ENCODE measurements around the gene RNF26.

Gene RNF26

DNA sequence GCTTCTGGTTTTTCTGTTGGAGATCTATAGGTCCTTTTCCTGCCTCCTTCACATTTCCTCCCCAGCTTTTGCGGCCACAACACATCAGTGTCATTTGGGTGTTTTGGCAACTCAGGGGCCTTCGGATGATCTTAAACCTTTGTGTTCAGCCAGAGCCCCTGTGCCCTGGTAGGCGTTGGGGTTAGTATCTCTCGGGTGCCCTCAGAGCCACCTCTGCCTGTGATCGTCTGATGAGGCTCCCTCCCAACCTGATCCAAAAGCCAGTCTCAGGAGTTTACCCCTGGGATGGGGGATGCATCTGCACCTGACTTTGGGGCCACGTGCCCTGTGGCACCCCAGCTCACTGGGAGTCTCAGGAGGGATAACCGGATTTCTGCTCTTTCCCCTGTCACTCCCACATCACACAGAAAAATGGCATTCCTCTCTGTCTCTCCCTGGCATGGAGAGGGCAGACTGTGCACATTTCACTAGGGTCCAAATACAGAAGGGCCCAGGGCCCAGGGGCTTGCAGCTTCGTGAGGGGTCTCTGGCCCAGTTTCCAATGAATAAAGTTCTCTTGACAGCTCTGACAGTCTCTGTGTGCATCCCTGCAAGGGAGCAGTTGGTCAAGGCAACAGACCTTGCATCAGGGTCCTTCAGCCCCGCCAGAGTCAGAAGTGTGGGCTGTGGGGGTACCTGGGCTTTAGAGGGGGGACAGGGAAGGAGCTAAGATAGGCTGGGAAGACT is 2.6 kb downstream of the RNF26 start:
- no peak for DNase-seq (ENCODE audit: low read depth, low spot score)

DNA sequence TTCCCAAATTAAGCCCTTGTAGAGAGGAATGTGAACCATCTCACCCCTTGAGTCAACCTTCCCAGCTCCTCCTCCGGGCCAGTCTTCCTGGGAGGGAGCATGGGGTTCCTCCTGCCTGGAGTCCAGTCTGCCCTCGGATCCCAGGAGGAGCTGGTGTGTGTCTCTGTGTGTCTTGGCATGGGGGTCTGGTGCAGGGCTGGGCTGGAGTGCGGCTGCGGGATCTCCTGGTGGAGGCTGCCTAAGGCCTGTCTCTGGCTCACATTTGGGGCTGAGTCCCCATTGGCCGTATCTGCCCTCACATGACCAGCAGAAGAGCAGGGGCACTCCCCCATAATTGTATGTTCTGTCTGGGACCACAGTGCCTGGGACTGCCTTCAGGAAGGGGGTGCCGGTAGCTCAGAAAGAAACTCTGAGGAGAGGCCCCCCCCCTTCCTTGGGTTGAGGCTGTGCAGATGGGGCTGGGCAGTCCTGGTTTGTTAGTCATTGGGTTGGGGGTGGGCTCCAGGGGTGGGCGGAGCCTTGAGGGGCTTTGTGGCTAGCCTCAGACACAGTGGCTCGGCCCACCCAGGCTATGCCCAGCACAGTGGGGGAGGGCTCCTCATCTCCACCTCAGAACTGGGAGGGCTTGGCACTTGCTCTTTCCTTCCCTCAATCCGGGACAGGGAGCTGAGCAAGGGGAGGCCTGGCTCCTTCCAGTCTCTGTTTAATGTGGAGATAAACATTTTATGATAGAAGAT is 3.4 kb downstream of the RNF26 start:
- DNase-seq (ENCODE audit: low read depth, low spot score): no peak

DNA sequence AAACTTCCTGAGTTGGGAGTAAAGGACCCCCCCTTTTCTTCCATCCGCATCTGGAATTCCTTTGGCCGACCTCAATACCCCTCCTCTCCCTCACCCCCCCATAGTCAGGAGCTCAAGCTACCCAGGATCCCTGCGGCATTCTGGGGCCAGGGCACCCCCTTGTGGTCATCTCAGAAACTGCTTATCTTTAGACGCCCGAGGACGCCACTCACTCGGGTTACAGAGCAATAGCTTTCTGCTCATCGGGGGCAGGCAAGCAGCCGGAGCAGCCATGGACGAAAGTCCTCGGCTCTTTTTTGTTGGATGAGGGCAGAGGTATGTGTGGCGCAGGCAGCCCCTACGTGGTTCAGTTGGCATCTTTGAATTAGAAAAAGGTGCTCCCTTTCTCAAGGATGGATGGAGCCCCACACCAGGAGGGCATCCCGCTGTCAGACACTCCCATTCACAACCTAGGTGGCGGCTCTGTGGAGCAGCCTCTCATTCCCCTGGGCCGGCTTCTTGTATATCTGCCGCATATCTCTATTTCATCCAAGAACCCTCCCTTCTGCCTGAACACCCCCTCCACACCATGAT is 4.1 kb downstream of the RNF26 start:
- DNase-seq (ENCODE audit: low read depth, low spot score): no peak

DNA sequence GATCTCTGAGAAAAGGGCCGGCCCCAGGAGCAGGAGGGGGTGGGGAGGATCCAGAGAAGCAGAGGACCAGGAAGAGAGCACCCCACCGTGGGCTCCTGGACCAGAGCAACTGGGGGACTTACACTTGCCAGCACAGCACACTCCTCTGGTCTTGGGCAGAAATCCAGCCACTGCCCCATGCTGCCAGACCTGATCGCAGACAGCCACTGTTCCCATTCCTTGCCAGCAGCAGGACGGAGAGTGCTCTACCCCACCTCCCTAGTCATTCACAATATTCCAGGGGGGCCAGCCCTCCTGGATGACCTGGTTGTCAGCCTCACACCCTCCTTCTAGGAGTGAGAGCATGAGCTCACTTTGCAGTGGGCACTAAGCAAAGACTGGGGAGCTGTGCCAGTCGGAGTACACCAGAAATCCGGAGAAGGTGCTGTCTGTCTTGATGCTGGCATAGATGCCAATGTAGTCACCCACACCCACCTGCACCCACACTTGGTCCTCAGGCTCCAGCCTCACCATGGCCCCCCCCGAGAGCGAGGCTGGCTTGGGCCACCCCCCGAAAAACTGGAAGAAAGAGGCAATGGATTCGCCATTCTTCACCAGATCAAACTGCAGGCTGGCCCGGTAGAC is 4.8 kb downstream of the RNF26 start:
- no peak for DNase-seq (ENCODE audit: low read depth, low spot score)

DNA sequence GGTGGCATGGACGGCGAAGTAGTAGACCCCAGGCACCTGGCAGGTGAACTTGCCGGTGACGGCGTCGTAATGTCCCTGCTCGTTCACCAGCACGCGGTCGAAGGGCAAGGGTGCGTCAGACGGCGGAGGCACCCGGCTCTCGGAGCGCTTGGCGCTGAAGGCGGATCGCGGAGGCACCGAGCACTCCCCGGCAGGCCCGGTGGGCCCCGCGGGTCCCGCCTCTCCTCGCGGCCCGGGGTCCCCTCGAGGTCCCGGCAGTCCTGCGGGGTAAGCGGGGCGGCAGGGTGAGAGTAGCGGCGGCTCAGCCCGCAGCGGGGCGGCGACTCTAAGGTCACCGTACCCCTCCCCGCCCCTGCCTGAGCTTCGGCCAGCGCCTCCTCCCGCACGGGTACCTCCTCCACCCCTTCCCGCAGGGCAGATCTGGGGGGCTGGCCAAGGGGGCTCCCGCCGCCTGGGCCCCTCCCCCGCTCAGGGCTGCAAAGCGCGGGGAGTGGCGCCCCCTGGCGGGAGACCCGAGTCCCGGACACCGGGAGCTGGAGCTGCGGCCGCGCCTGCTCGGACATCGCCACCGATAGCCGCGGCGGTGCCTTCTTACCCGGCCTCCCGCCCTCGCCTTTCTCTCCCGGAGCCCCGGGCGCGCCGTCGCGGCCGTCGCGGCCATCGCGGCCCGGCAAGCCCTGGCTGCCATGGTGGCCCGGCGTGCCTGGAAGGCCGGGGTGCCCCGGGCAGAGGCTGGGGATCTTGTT is 5.4 kb downstream of the RNF26 start:
- no peak for DNase-seq (ENCODE audit: low read depth, low spot score)

DNA sequence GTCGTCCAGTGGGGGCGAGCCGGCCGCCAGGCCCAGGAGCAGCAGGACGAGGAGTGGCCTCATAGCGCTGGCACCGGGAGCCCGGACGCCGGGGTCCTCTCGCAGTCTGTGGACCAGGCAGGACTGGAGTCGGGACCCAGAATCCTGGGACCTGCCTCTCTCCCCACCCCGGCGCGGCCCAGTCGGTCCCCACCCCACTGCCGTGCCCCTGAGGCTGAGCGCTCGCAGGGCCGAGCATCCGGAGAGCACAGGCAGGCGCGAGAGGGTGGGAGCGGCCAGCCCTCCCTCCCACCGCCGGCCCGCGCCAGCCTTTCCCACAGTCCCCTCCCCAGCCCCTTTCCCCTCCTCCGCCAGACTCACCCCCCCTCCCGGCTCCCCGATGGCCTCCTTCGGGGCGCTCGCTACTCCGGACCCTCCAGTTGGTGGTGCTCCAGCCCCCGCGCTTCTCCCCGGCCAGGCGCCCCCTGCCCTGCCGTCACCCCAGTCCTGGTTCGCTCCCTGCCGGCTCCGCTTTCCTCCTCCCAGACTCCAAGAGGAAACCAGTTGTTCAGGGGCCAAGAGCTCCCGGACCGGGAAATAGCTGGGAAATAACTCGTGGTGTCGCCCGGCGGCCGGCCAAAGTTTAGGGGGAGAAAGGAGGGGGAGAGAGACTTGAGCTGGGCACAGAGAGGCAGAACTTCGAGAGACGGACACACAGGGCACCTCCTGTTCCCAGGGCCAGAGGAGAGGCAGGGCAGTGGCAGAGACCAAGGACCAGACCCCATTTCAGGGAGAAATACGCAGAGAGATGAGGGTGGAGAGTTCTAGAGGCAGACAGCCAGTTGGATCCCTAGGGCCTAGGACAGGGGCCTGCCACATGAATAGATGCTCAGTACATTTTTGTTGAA is 6.3 kb downstream of the RNF26 start, which contains the start of gene C1QTNF5:
Gene C1QTNF5, minus strand, starts transcription at position 549 of the 887 bp plus-strand sequence. Its CDS starts 486 bp downstream, at position 63.
- DNase-seq (ENCODE audit: low read depth, low spot score): no peak

DNA sequence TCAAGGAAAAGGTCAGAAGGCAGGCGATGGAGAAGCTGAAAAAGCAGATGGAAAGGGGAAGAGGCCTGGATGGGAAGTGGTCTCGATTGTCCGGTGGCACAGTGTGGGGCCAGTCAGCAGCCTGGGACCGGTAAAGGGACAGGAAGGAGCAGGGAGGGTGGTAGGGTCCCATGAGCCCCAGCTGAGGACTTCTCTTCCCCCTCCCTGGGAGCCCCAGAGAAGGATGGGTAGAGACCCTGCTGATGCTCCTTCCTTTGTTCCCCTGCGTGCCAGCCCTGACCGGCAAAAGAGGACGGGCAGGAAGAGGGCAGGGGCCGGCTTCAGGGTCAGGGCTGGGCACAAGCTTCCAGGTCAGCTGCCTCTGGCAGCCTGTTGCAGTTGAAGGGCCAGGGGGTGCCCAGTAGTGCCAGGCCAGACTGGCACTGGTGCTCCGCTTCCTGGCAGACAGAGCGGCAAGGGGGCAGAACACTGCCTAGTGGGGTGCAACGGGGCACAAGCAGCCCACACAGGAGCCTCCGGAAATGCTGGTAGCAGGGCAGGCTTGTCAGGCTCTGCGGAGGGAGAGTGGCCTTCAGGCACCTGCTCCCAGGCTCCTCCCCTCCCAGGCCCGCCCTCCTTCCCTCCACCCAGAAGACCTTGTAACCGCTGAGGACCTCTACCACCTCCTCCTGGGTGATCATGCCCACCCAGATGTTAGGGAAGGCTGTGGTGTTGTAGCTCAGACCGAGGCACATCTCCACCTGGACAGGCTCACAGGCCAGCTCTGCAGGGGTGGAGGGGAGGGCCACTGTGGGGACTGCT is 7.1 kb downstream of the RNF26 start:
- DNase-seq (ENCODE audit: low read depth, low spot score): no peak

DNA sequence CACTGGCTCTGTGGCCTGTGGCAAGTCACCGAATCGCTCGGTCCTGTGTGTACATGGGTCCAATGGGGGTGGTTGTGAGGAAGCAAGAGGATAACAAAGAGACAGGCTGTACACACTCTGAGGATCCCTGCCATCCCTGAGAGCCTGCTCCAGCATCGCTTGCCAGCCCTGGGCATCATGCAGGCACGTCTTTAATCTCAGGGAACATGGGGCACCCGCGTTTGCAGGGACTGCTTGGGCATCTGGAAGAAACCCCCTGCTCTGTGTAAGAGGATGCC is 7.6 kb downstream of the RNF26 start:
- DNase-seq (ENCODE audit: low read depth, low spot score): no peak

DNA sequence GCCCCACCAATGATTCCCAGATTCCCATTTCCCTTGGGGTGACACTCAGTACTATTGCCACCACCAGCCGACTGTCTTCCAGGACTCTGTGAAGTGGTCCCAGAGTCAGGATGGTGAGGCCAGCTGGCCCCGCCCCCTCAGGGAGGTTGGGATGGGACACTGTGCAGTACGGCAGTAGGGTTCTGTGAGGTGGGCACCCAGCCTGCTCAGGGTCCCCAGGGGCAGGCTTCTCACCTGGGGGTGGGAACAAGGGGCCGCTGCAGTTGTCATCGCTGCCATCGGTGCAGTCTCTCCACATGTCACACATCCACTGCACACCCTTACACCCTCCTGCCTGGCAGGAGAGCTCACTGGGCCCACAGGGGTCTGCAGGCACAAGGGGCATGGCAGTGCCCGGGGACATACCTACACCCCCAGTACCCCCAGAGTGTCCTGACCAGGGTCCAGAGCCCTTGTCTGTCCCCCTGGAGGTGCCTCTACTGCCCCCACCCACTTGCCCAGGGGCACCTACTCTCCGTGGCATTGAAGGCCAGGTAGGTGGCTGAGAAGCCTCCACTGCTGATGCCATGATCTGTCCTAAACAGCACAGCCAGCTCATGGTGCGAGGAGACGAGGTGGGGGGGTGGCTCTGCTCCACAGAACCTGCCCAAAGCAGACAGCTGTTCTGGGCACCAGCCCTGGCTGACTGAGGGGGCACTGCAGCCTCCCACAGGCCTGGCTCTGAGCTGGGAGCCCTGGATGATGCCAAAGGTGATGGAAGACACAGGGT is 8.2 kb downstream of the RNF26 start:
- no peak for DNase-seq (ENCODE audit: low read depth, low spot score)

DNA sequence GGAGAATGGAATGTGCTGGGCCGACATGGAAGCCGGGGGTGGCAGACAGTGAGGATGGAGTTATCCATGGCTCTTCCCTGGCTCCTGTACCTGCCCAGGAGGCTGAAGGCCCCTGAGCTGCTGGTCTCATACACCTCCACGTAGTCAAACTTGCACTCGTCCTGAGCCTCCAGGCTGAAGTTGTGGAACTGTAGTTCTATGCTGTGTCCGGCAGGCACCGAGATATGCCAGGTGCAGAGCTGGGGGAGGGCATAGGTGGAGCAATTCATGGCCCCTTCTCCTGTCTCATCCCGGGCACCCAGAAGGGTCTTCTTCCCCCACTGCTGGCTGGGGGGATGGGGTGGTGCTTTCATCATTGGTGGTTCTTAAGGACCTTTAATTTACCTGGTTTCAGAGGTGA is 9.4 kb downstream of the RNF26 start:
- DNase-seq (ENCODE audit: low read depth, low spot score): no peak

DNA sequence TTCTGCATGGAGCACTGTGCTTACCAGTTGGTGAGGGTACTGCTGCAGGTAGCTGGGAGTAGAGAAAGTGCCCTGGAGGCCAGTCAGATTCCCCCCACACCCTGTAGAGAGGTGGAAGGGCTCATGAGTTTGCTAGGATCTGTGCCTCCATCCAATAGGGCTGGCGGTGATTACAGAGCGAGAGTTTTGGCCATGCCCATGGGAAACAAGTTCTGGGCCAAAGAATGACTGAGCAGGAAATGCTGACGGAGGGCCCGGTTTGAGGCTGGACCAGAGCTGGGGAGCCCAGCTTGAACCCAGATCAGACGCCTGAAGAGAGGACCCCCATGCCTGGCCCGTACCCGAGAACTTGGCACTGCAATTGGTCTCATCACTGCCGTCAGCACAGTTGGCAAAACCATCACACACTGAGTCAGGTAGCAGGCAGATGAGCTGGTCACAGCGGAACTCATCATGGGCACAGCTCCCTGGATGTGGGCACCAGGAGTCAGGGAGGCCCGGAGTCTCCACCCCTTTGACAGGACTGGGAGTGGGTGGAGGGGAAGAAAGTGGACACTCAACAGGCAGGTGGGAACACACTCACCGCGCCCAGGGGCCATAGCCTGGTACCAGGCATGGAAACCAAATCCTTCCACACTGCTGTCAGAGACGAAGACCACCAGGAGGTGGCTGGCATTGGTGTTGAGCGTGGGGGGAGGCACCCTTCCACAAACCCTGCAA is 10.1 kb downstream of the RNF26 start:
- DNase-seq (ENCODE audit: low read depth, low spot score): no peak

DNA sequence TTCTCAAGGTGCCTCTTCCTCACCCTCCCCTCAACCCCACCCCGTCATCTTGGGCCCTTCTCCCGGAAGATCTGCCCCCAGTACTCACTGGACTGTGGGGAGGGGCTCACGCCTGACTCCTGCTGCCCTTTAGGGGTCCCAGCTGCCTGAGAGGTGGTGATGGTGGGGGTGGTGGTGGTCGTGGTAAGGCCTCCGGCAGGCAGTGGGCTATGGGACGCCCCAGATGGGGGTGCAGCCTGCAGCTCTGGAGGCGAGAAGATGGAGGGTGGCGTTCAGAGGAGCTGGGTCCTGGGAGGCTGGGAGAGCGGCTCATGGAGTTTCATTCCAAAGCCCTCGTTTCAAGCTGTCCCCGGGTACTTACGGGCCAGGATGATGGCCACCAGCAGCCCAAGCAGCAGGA is 11.4 kb downstream of the RNF26 start:
- DNase-seq (ENCODE audit: low read depth, low spot score): no peak

DNA sequence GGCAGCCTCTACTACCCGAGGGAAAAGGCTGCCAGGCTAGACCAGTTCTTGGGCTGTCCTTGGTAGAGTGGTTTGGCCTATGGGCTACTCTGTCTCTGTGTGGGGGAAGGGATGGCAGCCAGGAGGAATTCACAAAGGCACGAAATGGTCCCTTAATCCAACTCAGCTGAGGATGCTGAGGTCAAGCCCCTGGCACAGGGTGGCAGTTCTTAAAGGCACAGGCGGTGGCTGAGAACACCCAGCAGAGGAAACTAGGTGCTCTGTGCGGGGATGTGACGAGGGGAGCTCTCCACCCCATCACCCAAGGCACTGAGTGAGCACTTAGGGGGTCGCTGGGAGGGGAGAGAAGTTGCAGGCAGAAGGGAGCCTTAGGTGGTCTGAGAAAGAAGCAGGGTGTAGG is 12.3 kb downstream of the RNF26 start, which contains the start of gene MFRP:
Gene MFRP, minus strand, starts transcription at position 101 of the 400 bp plus-strand sequence. CDS start 192 bp downstream, outside the sequence.
- no peak for DNase-seq (ENCODE audit: low read depth, low spot score)

DNA sequence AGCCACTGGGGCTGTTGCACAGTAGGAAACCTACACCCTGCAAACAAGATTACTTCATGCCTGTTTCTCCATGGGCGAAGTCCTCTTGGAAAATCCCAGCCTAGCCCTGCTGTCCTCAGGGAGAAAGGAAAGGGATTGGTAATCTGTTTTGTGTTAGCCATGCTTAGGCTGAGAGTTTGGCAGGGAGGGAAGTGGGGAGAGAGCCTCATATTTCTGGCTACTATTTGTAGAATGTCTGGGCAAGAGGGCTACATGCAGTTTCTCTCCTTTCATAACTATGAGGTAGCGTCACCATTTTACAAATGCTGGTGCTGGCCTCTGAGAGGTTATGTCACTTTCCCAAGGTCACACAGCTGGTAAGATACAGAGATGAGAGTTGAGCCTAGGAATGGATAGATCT is 12.9 kb downstream of the RNF26 start:
- DNase-seq (ENCODE audit: low read depth, low spot score): no peak

DNA sequence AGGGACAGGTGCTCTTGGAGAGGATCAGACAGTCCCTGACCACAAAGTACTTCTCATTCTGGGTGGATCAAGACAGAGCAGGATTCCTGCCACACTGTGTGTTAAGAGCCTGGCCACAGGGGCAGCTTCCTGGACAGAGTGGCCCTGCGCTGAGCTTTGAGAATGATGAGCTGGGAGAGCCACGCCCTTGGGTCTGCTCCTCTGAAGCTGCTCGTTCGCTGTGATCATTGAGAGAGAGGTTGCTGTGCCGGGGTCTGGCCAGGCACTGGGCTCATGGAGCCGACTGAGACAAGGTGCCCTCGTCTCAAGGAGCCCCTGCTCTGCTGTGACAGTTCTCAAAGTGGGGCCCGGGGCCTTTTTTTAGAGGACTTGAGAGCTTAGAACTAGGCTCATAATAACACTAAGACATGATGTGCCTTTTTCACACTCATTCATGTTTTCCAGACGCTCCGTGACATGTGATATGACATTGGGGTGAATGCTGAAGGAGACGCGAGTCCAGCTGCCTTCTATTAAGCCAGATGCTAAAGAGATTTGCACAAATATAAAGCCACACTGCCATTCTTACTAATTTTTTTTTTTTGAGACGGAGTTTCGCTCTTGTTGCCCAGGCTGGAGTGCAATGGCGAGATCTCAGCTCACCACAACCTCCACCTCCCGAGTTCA is 13.7 kb downstream of the RNF26 start:
- DNase-seq (ENCODE audit: low read depth, low spot score): no peak

DNA sequence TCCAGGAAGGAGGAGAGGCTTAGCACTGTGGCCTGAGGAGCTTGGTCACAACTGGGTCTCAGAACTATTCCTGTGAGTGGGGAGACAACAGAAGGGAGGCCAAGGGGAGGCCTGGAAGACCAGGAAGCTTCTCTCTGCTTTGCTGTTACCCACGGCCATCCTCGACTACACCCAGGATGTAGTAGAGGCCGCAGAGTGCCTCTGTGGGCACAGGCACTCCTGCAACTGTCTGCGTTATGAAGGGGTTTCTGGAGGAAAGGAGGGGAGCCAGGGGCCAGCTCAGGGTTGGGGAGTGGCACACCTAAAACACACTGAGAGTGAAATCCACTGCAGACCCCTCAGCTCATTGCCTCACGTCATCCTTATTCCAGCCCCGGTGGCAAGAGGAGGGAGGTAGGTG is 16.0 kb downstream of the RNF26 start:
- no peak for DNase-seq (ENCODE audit: low read depth, low spot score)

DNA sequence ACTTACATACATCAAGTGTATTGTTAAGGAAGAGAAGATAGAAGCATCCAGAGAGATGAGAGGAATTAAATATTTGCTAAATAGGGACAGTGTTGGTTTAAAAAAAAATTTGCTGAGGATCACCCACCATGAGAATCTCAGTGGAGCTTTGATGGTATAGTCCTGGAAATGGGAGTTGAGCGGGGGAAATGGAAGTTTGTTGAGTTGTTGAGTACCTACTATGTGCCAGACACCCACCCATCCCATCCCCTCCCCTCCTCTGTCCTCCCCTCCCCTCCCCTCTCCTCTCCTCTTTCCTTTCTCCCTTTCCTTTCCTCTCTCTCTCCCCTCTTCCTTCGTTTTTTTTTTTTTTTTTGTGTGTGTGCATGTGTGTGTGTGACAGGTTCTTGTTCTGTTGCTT is 16.9 kb downstream of the RNF26 start:
- DNase-seq (ENCODE audit: low read depth, low spot score): no peak

DNA sequence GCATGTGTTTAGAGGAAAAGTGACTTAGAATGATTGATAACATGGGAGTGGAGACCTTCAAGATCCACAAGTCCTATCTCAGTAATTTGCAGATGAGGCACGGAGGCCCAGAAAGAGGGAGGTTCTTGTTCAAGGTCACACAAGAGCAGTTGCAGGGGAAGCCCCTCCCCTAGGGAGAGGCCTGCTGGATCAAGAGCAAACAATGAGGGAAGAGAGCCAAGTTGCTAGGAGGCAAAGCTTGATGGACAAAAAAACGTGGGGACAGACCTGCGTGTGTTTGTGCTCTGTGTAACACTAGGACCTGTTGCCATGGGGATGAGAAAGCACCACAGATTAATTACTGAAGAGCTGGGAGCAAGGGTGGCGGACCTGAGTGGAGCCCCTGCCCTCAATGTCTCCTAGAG is 18.5 kb downstream of the RNF26 start:
- no peak for DNase-seq (ENCODE audit: low read depth, low spot score)
